Endodermal cell (in vitro differentiated cells): ENCODE measurements around the gene CCDC14. TPM values are rescaled to one million over a fixed set of nuclear protein-coding genes. Genes with fewer than 3 reads are reported as not detected.
"Not testable (repeated sequence)": the region's sequence is repeated elsewhere in the genome, so short reads cannot be mapped to it uniquely, and the experiment has no call there.

Experiments used
- DNase-seq: peaks from one replicate; pipeline ENCODE4 v3.0.0-alpha.2; 2017
- H3K27ac ChIP-seq: 2 replicates; pipeline ENCODE4 v1.5.1; 2013; ENCODE audit warnings: mild to moderate bottlenecking, low read depth, low read length, moderate library complexity
- H3K27me3 ChIP-seq: 2 replicates; pipeline ENCODE4 v1.6.1; 2013; ENCODE audit warnings: mild to moderate bottlenecking, low read length, moderate library complexity; ENCODE audit not compliant: insufficient read depth, control insufficient read depth, poor library complexity, severe bottlenecking
- H3K36me3 ChIP-seq: 2 replicates; pipeline ENCODE4 v1.7.0; 2013; ENCODE audit warnings: mild to moderate bottlenecking, low read length, moderate library complexity; ENCODE audit not compliant: control insufficient read depth, insufficient read depth
- H3K4me1 ChIP-seq: one replicate; pipeline ENCODE4 v1.7.0; 2013; ENCODE audit warnings: low read length; ENCODE audit not compliant: control insufficient read depth, insufficient read depth
- H3K4me3 ChIP-seq: 2 replicates; pipeline ENCODE4 v1.5.1; 2013; ENCODE audit warnings: mild to moderate bottlenecking, low read length, moderate library complexity
- H3K9ac ChIP-seq: 2 replicates; pipeline ENCODE4 v1.6.1; 2013; ENCODE audit warnings: mild to moderate bottlenecking, low read length, moderate library complexity; ENCODE audit not compliant: poor library complexity, severe bottlenecking; ENCODE audit errors: extremely low read depth
- H3K9me3 ChIP-seq: 2 replicates; pipeline ENCODE4 v1.6.1; 2013; ENCODE audit warnings: mild to moderate bottlenecking, low read length, moderate library complexity; ENCODE audit not compliant: control insufficient read depth
- H3K27ac Mint-ChIP-seq: 2 replicates; pipeline ENCODE4 v1.8.0; 2020; ENCODE audit warnings: mixed read lengths
- H3K27me3 Mint-ChIP-seq: 2 replicates; pipeline ENCODE4 v1.8.0; 2021; ENCODE audit warnings: mild to moderate bottlenecking, mixed read lengths; ENCODE audit not compliant: insufficient read depth
- H3K36me3 Mint-ChIP-seq: 2 replicates; pipeline ENCODE4 v1.8.0; 2020; ENCODE audit warnings: low read depth, mixed read lengths
- H3K4me1 Mint-ChIP-seq: 2 replicates; pipeline ENCODE4 v1.8.0; 2020; ENCODE audit warnings: mixed read lengths
- H3K4me3 Mint-ChIP-seq: 2 replicates; pipeline ENCODE4 v1.8.0; 2020; ENCODE audit warnings: mild to moderate bottlenecking, moderate library complexity, mixed read lengths
- H3K9me3 Mint-ChIP-seq: 2 replicates; pipeline ENCODE4 v1.8.0; 2020; ENCODE audit warnings: mild to moderate bottlenecking, mixed read lengths
- WGBS, 2 experiments: methylation state at CpG; one replicate each; pipeline versions ENCODE4 v1.1.5 to v1.1.7; 2013; ENCODE audit warnings: missing lambda C conversion rate in 2 of 2, mixed read lengths in 1 of 2; ENCODE audit not compliant: insufficient coverage in 1 of 2, insufficient read length in 1 of 2; 5-methylcytosine and 5-hydroxymethylcytosine counted together
- total RNA-seq, 2 donors: library from RNA; stranded (reverse); fragmentation: NEBNext Ultra II Directional in 1 of 2; extraction: Animal tissue kit (Norgen Biotek cat#: 25700) in 1 of 2; gene quantifications; 2 replicates in 1 of 2; 3 replicates in 1 of 2; pipeline ENCODE4 v1.2.1, GENCODE V29; 2021
- TF ChIP-seq, protein P1 (sequence below): fragments of 200-600 bp; sonication (generic); conservative IDR thresholded peaks from 2 replicates; pipeline ENCODE4 v1.5.0; 2021; ENCODE audit warnings: antibody characterized with exemption, mild to moderate bottlenecking

CCDC14 gene
- total RNA-seq, 2 donors from 2014 or later = 88.3 to 99.4 TPM

DNA sequence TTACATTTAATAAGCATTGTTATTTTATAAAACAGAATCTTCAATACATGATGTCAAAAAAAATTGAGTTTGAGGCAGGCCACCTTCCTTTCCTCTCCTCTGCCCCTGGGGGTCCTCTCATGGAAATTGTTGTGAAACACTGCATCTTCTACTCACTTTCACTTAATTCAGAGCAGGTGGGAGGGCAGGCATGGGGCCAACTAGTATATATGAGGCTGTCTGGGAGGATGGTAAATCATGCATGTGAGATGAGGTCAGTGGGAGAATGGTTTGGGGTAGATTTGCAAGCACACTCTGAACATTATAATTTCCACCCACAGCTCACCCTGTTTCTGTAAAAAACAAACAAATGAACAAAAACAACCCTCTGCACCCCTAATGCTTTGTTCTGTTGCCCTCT, 10.4 kb upstream of the CCDC14 start:
- no peak overlapping the region for H3K27ac Mint-ChIP-seq
- no peak for DNase-seq
- no peaks in the 10 kb centered on the region for H3K36me3 Mint-ChIP-seq
- peaks cover 7% of the 10 kb centered on the region for H3K4me1 Mint-ChIP-seq
- no peak overlapping the region for H3K4me3 Mint-ChIP-seq
- Histone ChIP-seq H3K27me3 (peaks cover 25% of the 10 kb centered on the region), H3K36me3 (no peaks in the 10 kb centered on the region), H3K4me3 (no peak overlapping the region), H3K9me3 (no peaks in the 10 kb centered on the region), H3K27ac (no peak overlapping the region), H3K9ac (no peak overlapping the region), H3K4me1 (no peaks in the 10 kb centered on the region)
- TF ChIP-seq, protein P1, sequence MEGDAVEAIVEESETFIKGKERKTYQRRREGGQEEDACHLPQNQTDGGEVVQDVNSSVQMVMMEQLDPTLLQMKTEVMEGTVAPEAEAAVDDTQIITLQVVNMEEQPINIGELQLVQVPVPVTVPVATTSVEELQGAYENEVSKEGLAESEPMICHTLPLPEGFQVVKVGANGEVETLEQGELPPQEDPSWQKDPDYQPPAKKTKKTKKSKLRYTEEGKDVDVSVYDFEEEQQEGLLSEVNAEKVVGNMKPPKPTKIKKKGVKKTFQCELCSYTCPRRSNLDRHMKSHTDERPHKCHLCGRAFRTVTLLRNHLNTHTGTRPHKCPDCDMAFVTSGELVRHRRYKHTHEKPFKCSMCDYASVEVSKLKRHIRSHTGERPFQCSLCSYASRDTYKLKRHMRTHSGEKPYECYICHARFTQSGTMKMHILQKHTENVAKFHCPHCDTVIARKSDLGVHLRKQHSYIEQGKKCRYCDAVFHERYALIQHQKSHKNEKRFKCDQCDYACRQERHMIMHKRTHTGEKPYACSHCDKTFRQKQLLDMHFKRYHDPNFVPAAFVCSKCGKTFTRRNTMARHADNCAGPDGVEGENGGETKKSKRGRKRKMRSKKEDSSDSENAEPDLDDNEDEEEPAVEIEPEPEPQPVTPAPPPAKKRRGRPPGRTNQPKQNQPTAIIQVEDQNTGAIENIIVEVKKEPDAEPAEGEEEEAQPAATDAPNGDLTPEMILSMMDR = no peak
- H3K27me3 Mint-ChIP-seq = peaks cover 28% of the 10 kb centered on the region
- no peaks in the 10 kb centered on the region for H3K9me3 Mint-ChIP-seq

DNA sequence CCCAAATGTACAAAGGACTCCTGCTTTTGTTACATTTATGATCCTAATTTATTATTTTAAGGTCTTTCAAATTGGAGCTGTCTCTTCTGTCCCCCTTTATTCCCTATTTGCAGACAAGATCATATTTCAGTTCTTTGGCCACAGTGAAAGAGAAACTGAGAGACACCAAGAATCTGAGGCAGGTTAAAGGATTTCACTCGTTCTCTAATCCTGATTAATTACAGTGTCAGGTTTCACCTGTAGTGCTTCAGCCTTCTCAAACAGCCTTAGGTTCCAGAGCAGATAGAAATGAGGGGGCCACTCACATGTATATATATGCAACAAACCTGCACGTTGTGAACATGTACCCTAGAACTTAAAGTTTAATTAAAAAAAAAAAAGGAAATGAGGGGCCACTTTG, 6.2 kb upstream of the CCDC14 start:
- H3K27me3 ChIP-seq = peaks cover 44% of the 10 kb centered on the region
- WGBS, 2 experiments = 51% methylated on average over 2 of the region's 2 CpGs; no CpG with 5 or more reads in 1 of the 2 experiments
- H3K36me3 Mint-ChIP-seq, H3K4me3 ChIP-seq, H3K36me3 ChIP-seq, H3K4me1 Mint-ChIP-seq, H3K9me3 Mint-ChIP-seq, H3K9ac ChIP-seq, DNase-seq, H3K4me1 ChIP-seq, H3K27ac Mint-ChIP-seq, H3K9me3 ChIP-seq, H3K27ac ChIP-seq, H3K4me3 Mint-ChIP-seq: not testable (repeated sequence)
- H3K27me3 Mint-ChIP-seq = peaks cover 50% of the 10 kb centered on the region

DNA sequence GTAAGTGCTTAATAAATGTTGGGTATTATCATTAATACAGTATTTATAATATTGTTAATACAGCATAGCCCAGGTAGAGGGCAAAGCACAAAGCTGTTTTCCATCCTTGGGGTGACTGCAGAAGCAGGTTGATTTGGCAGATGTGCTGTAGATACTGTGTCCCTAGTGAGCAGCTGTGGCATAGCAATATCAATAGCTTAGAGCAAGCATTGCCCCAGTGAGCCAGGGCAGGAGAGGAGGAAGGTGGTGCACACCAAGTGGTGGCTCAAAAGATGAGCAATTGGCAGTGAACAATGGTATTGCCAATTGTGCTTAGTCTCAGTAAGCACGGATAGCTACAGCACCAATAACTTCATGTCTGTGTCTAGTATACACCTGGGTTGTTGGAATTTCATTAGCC, 5.8 kb upstream of the CCDC14 start:
- peaks cover 47% of the 10 kb centered on the region for H3K27me3 ChIP-seq
- H3K27ac Mint-ChIP-seq, H3K9me3 Mint-ChIP-seq, H3K27ac ChIP-seq, DNase-seq, H3K4me3 Mint-ChIP-seq, H3K4me1 ChIP-seq, H3K4me3 ChIP-seq, H3K4me1 Mint-ChIP-seq, H3K36me3 Mint-ChIP-seq, H3K9ac ChIP-seq, H3K9me3 ChIP-seq, H3K36me3 ChIP-seq: not testable (repeated sequence)
- WGBS, 2 experiments = 62% methylated on average over 1 of the region's 1 CpG; no CpG with 5 or more reads in 1 of the 2 experiments
- H3K27me3 Mint-ChIP-seq = peaks cover 54% of the 10 kb centered on the region

DNA sequence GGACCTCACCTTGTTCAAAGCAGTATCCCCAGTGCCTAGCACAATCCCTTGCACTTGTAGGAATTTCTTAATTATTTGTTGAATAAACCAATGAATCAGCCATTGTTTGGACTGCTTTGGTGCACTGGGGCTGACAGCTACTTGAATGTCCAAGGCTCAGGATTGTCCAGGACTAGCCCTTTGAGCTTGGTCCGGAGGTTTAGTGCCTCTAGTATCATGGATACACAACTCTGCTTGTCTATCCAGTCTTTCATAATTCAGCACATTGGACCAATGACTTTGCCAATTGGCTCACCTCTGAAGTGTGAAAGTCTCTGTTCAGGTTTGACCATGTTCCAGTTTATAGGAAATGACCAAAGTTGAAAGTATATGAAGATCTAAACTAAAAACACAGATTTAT, 3.8 kb upstream of the CCDC14 start:
- H3K9me3 Mint-ChIP-seq, H3K36me3 ChIP-seq, H3K9me3 ChIP-seq, H3K27ac Mint-ChIP-seq, H3K9ac ChIP-seq, DNase-seq, H3K4me1 ChIP-seq, H3K4me3 Mint-ChIP-seq, H3K36me3 Mint-ChIP-seq, H3K27ac ChIP-seq, H3K4me3 ChIP-seq: not testable (repeated sequence)
- peaks cover 47% of the 10 kb centered on the region for H3K27me3 Mint-ChIP-seq
- H3K4me1 Mint-ChIP-seq = peaks cover 16% of the 10 kb centered on the region
- H3K27me3 ChIP-seq = peaks cover 37% of the 10 kb centered on the region
- whole genome bisulfite sequencing, 2 experiments = 67% methylated on average over 1 of the region's 1 CpG; no CpG with 5 or more reads in 1 of the 2 experiments
